ENCODE measurements around the gene ADCY5.

- TF ChIP-seq TCF7L2 (IDR thresholded peaks at IDR 0.05; ENCODE audit: borderline replicate concordance, extremely low read depth, insufficient read depth, insufficient read length) (no peak), ELF1 (IDR thresholded peaks at IDR 0.05; ENCODE audit: borderline replicate concordance, low read depth) (no peak), CEBPB (IDR thresholded peaks at IDR 0.05; ENCODE audit: low read depth) (no peak), EZH2phosphoT487 (IDR thresholded peaks at IDR 0.05; ENCODE audit: borderline replicate concordance) (no peak), RAD21 (IDR thresholded peaks at IDR 0.05; ENCODE audit: low read depth) (no peak), POLR2A (IDR thresholded peaks at IDR 0.05; ENCODE audit: borderline replicate concordance, extremely low read depth, insufficient read depth, insufficient read length) (no peak), SP1 (IDR thresholded peaks at IDR 0.05; ENCODE audit: low read depth) (no peak), SRF (IDR thresholded peaks at IDR 0.05; ENCODE audit: low read depth) (no peak), SIN3A (IDR thresholded peaks at IDR 0.05; ENCODE audit: low read depth) (no peak), REST (IDR thresholded peaks at IDR 0.05; ENCODE audit: low read depth) (no peak), EZH2 (IDR thresholded peaks at IDR 0.05) (no peak), POLR2AphosphoS5 (IDR thresholded peaks at IDR 0.05; ENCODE audit: low read depth, low read length) (no peak)
- TF ChIP-seq, protein P1, sequence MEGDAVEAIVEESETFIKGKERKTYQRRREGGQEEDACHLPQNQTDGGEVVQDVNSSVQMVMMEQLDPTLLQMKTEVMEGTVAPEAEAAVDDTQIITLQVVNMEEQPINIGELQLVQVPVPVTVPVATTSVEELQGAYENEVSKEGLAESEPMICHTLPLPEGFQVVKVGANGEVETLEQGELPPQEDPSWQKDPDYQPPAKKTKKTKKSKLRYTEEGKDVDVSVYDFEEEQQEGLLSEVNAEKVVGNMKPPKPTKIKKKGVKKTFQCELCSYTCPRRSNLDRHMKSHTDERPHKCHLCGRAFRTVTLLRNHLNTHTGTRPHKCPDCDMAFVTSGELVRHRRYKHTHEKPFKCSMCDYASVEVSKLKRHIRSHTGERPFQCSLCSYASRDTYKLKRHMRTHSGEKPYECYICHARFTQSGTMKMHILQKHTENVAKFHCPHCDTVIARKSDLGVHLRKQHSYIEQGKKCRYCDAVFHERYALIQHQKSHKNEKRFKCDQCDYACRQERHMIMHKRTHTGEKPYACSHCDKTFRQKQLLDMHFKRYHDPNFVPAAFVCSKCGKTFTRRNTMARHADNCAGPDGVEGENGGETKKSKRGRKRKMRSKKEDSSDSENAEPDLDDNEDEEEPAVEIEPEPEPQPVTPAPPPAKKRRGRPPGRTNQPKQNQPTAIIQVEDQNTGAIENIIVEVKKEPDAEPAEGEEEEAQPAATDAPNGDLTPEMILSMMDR (IDR thresholded peaks at IDR 0.05 in 2 of 3, conservative IDR thresholded peaks at IDR 0.05 in 1 of 3; ENCODE audit: borderline replicate concordance in 1 of 3, insufficient read depth in 1 of 3, low read depth in 2 of 3, low read length in 2 of 3), result no peak
- TF ChIP-seq, protein P2, sequence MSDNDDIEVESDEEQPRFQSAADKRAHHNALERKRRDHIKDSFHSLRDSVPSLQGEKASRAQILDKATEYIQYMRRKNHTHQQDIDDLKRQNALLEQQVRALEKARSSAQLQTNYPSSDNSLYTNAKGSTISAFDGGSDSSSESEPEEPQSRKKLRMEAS (IDR thresholded peaks at IDR 0.05), result no peak
Measured at GRCh38 chr3:123464211-123464610, 15.3 kb upstream of the ADCY5 start.
